Amniotic epithelial cell (primary cell): ENCODE data around the gene PPP3R1.

Source experiments
- DNase-seq: peaks from one replicate; pipeline ENCODE4 v3.0.0-alpha.2; 2010; ENCODE audit warnings: low read depth

The PPP3R1 gene

GRCh38 chr2:68151037-68151436 lies 101.3 kb downstream of the PPP3R1 start:
- DNase-seq, result no peak

- no peak for DNase-seq
Observed at GRCh38 chr2:68141875-68142274, 110.5 kb downstream of the PPP3R1 start.

GRCh38 chr2:68135448-68136320 lies 116.6 kb downstream of the PPP3R1 start:
- DNase-seq, result no peak

GRCh38 chr2:68134554-68134953 lies 117.8 kb downstream of the PPP3R1 start:
- no peak for DNase-seq

- DNase-seq, result no peak
Observed at GRCh38 chr2:68134120-68134519, 118.2 kb downstream of the PPP3R1 start.
